B cell (primary cell): ENCODE measurements around the gene FAM83B. TPM values are rescaled to one million over a fixed set of nuclear protein-coding genes. Genes with fewer than 3 reads are reported as not detected.

Source experiments
- ATAC-seq: fragments of 200-7000 bp; cut with Tn5 transposase; one replicate; pipeline ENCODE4 v1.10.0; 2021; ENCODE audit warnings: low read depth, mild to moderate bottlenecking, moderate number of reproducible peaks, moderate library complexity
- CTCF ChIA-PET: fragments of 350-600 bp; sonication (Branson Sonifier 250); formaldehyde crosslinking; loops from one replicate; lab custom pipeline; 2021; ENCODE audit warnings: antibody characterized with exemption, inconsistent platforms; lab: Charles Lee
- POLR2A ChIA-PET: fragments of 350-600 bp; sonication (Branson Sonifier 250); formaldehyde crosslinking; loops from one replicate; lab custom pipeline; 2021; ENCODE audit warnings: antibody characterized with exemption; lab: Charles Lee
- DNase-seq: peaks from one replicate; pipeline ENCODE4 v3.0.0; 2013
- H2AFZ ChIP-seq: 2 replicates; pipeline ENCODE4 v1.6.1; 2012; ENCODE audit warnings: mild to moderate bottlenecking, low read depth, low read length; ENCODE audit not compliant: insufficient read depth, poor library complexity, severe bottlenecking
- H3K27ac ChIP-seq, 2 donors: 1 replicate in 1 of 2; 2 replicates in 1 of 2; pipeline ENCODE4 v1.5.1; 2012 to 2013; ENCODE audit warnings: low read length in 2 of 2, mild to moderate bottlenecking in 2 of 2, moderate library complexity in 1 of 2
- H3K27me3 ChIP-seq, 4 experiments: fragments of 200-600 bp in 1 of 4; sonication (generic) in 1 of 4; replicated peaks in 1 of 4; 1 replicate in 2 of 4; 2 replicates in 2 of 4; pipeline versions ENCODE4 v1.6.1 to v1.7.0; 2013 to 2016; ENCODE audit warnings: low read length in 3 of 4, mild to moderate bottlenecking in 2 of 4, mixed read lengths in 1 of 4, moderate library complexity in 1 of 4; ENCODE audit not compliant: insufficient read depth in 4 of 4, control insufficient read depth in 3 of 4; ENCODE audit errors: control extremely low read depth in 1 of 4
- H3K36me3 ChIP-seq, 2 experiments: replicated peaks in 1 of 2; 1 replicate in 1 of 2; 2 replicates in 1 of 2; pipeline versions ENCODE4 v1.6.1 to v1.7.1; 2013; ENCODE audit warnings: low read length in 1 of 2; ENCODE audit not compliant: insufficient read depth in 2 of 2, control insufficient read depth in 1 of 2; ENCODE audit errors: control extremely low read depth in 1 of 2, extremely low read depth in 1 of 2
- H3K4me1 ChIP-seq, 2 donors: fragments of 200-600 bp in 1 of 2; sonication (generic) in 1 of 2; 1 replicate in 1 of 2; 2 replicates in 1 of 2; pipeline versions ENCODE4 v1.5.1 to v1.6.1; 2013 to 2017; ENCODE audit warnings: low read length in 2 of 2; ENCODE audit not compliant: control insufficient read depth in 2 of 2, insufficient read depth in 2 of 2
- H3K4me2 ChIP-seq: replicated peaks from 2 replicates; pipeline ENCODE3; 2012; ENCODE audit warnings: mild to moderate bottlenecking, low read depth, low read length; ENCODE audit not compliant: poor library complexity, severe bottlenecking
- H3K4me3 ChIP-seq, 5 experiments: fragments of 200-600 bp in 1 of 5; sonication (generic) in 1 of 5; 1 replicate in 3 of 5; 2 replicates in 2 of 5; pipeline versions ENCODE4 v1.5.1 to v1.7.0; 2011 to 2016; ENCODE audit warnings: low read length in 4 of 5, mild to moderate bottlenecking in 4 of 5, low read depth in 2 of 5, control low read depth in 1 of 5, moderate library complexity in 1 of 5; ENCODE audit not compliant: insufficient read depth in 1 of 5; ENCODE audit errors: control extremely low read depth in 1 of 5, extremely low read depth in 1 of 5
- H3K79me2 ChIP-seq: fragments of 200-600 bp; sonication (generic); one replicate; pipeline ENCODE4 v1.6.0; 2016; ENCODE audit warnings: low read length; ENCODE audit not compliant: control insufficient read depth, insufficient read depth
- H3K9ac ChIP-seq: fragments of 200-600 bp; sonication (generic); 2 replicates; pipeline ENCODE4 v1.6.1; 2017; ENCODE audit warnings: mild to moderate bottlenecking, low read length, moderate library complexity
- H3K9me3 ChIP-seq, 3 donors: one replicate each; pipeline versions ENCODE4 v1.6.1 to v1.7.1; 2013; ENCODE audit warnings: low read length in 2 of 3; ENCODE audit not compliant: control insufficient read depth in 2 of 3, insufficient read depth in 1 of 3; ENCODE audit errors: control extremely low read depth in 1 of 3
- H4K20me1 ChIP-seq: 2 replicates; pipeline ENCODE4 v1.6.0; 2012; ENCODE audit warnings: mild to moderate bottlenecking, low read length; ENCODE audit not compliant: insufficient read depth, control insufficient read depth, poor library complexity, severe bottlenecking
- H3K27ac Mint-ChIP-seq: one replicate; pipeline ENCODE4 v1.8.0; 2021; ENCODE audit warnings: mixed read lengths
- H3K27me3 Mint-ChIP-seq: one replicate; pipeline ENCODE4 v1.8.0; 2021; ENCODE audit warnings: mixed read lengths
- H3K4me1 Mint-ChIP-seq: one replicate; pipeline ENCODE4 v1.8.0; 2021; ENCODE audit warnings: mixed read lengths
- H3K4me3 Mint-ChIP-seq: one replicate; pipeline ENCODE4 v1.8.0; 2021; ENCODE audit warnings: mixed read lengths
- H3K9me3 Mint-ChIP-seq: one replicate; pipeline ENCODE4 v1.8.0; 2022; ENCODE audit warnings: mixed read lengths; ENCODE audit not compliant: insufficient read depth
- CTCF ChIP-seq: fragments of 200-600 bp; IDR thresholded peaks from one replicate; pipeline ENCODE4 v1.8.0; 2022; ENCODE audit warnings: antibody characterized with exemption, mild to moderate bottlenecking
- EZH2 ChIP-seq: IDR thresholded peaks from 2 replicates; pipeline ENCODE4 v1.6.1; 2012; ENCODE audit warnings: borderline replicate concordance, low read depth, mild to moderate bottlenecking, moderate library complexity, low read length; ENCODE audit not compliant: insufficient read depth, poor library complexity, severe bottlenecking
- WGBS: methylation state at CpG from one replicate; pipeline ENCODE4 v1.1.5; 2013; ENCODE audit warnings: missing lambda C conversion rate; ENCODE audit not compliant: insufficient coverage; 5-methylcytosine and 5-hydroxymethylcytosine counted together
- intact Hi-C: fragments of 100-400 bp; cut with micrococcal nuclease; formaldehyde crosslinking; loops from one replicate; pipeline ENCODE4 v1.10.0; 2022
- polyA plus RNA-seq: library from polyadenylated mRNA; depleted of rRNA; stranded (reverse); fragments of >200 nt; gene quantifications from 2 replicates; pipeline ENCODE4 v1.2.3, GENCODE V29; 2012
- total RNA-seq, 2 donors: library from RNA; stranded (reverse); fragments of 120-200 nt in 1 of 2; gene quantifications; 1 replicate in 1 of 2; 2 replicates in 1 of 2; pipeline versions ENCODE4 v1.2.3 to v1.2.4, GENCODE V29; 2013 to 2022

FAM83B gene
- total and polyA plus RNA-seq, 2 donors (not counting 1 experiment from before 2014, with no cell fraction given): not detected

GRCh38 chr6:54835176-54835575, 11.4 kb upstream of the FAM83B start:
- Histone ChIP-seq H3K4me3 (no peak overlapping the region), H3K4me1 (no peaks in the 10 kb centered on the region), H3K27ac (no peak overlapping the region), H3K36me3 (no peaks in the 10 kb centered on the region), H3K27me3 (no peaks in the 10 kb centered on the region), H3K4me2 (no peak overlapping the region), H4K20me1 (no peaks in the 10 kb centered on the region), H3K79me2 (no peaks in the 10 kb centered on the region), H2AFZ (no peak overlapping the region), H3K9me3 (no peaks in the 10 kb centered on the region), H3K9ac (no peak overlapping the region)
- DNase-seq (no peak), ATAC-seq (no peak)
- POLR2A ChIA-PET: no interaction called here
- peaks cover 6% of the 10 kb centered on the region for H3K9me3 Mint-ChIP-seq
- no peak overlapping the region for H3K4me3 Mint-ChIP-seq
- no peaks in the 10 kb centered on the region for H3K4me1 Mint-ChIP-seq
- no peaks in the 10 kb centered on the region for H3K27me3 Mint-ChIP-seq
- TF ChIP-seq EZH2 (no peak), CTCF (no peak)
- WGBS: no CpG with 5 or more reads among the region's 1 CpG
- intact Hi-C loops: no loop called here
- CTCF ChIA-PET: no interaction called here
- no peak overlapping the region for H3K27ac Mint-ChIP-seq

- H3K4me1 ChIP-seq: no peaks in the 10 kb centered on the region
- Mint-ChIP-seq H3K4me1 (no peaks in the 10 kb centered on the region), H3K27me3 (peaks cover 12% of the 10 kb centered on the region), H3K27ac (no peak overlapping the region), H3K4me3 (no peak overlapping the region), H3K9me3 (peaks cover 2% of the 10 kb centered on the region)
- ChIA-PET CTCF (no interaction called here), POLR2A (no interaction called here)
- no peak overlapping the region for H3K27ac ChIP-seq
- no peak overlapping the region for H3K4me3 ChIP-seq
- ATAC-seq (no peak), DNase-seq (no peak)
- no peak for TF ChIP-seq CTCF
- no peak for TF ChIP-seq EZH2
- H3K9ac ChIP-seq: no peak overlapping the region
- WGBS: 12% methylated on average over 26 of the region's 35 CpGs
- H2AFZ ChIP-seq: no peak overlapping the region
- no peaks in the 10 kb centered on the region for H3K36me3 ChIP-seq
- H3K9me3 ChIP-seq: peaks cover 0 to 20% (median 0%) of the 10 kb centered on the region in 3 donors
- intact Hi-C loops: no loop called here
- no peaks in the 10 kb centered on the region for H4K20me1 ChIP-seq
- peaks cover 0 to 18% (median 4%) of the 10 kb centered on the region in 4 experiments for H3K27me3 ChIP-seq
- no peaks in the 10 kb centered on the region for H3K79me2 ChIP-seq
- no peak overlapping the region for H3K4me2 ChIP-seq
These were observed 495 bp downstream of the FAM83B start for GRCh38 chr6:54846857-54847674.
